ENCODE results near the gene NPIPB2.
"Not testable (repeated sequence)": the region's sequence is repeated elsewhere in the genome, so short reads cannot be mapped to it uniquely, and the experiment has no call there.

The NPIPB2 gene

GRCh38 chr16:11962978-11963377, 21.1 kb upstream of the NPIPB2 start:
- not testable (repeated sequence) for H3K27ac ChIP-seq; DNase-seq (ENCODE audit: low read depth, low spot score)

- not testable (repeated sequence) for H3K27ac ChIP-seq; DNase-seq (ENCODE audit: low read depth, low spot score)
These were observed 20.6 kb upstream of the NPIPB2 start for GRCh38 chr16:11962457-11962856.

- no peak overlapping the region for H3K27ac ChIP-seq
- no peak for DNase-seq (ENCODE audit: low read depth, low spot score)
These were observed 15.9 kb upstream of the NPIPB2 start for GRCh38 chr16:11957591-11958395.

GRCh38 chr16:11956558-11956957, 14.7 kb upstream of the NPIPB2 start:
- H3K27ac ChIP-seq: peak overlapping the region; percentile 60
- no peak for DNase-seq (ENCODE audit: low read depth, low spot score)

- no peak for DNase-seq (ENCODE audit: low read depth, low spot score)
- H3K27ac ChIP-seq: peak overlapping the region; percentile 60
These were observed 13.9 kb upstream of the NPIPB2 start for GRCh38 chr16:11955713-11956123.

GRCh38 chr16:11953576-11953975, 11.7 kb upstream of the NPIPB2 start:
- H3K27ac ChIP-seq; DNase-seq (ENCODE audit: low read depth, low spot score): not testable (repeated sequence)

GRCh38 chr16:11950388-11950787, 8.5 kb upstream of the NPIPB2 start:
- H3K27ac ChIP-seq: no peak overlapping the region
- DNase-seq (ENCODE audit: low read depth, low spot score): no peak

- no peak overlapping the region for H3K27ac ChIP-seq
- no peak for DNase-seq (ENCODE audit: low read depth, low spot score)
These were observed 7.7 kb upstream of the NPIPB2 start for GRCh38 chr16:11949527-11949926.

- DNase-seq (ENCODE audit: low read depth, low spot score): no peak
- H3K27ac ChIP-seq: no peak overlapping the region
These were observed 7.0 kb upstream of the NPIPB2 start for GRCh38 chr16:11948819-11949218.

- DNase-seq (ENCODE audit: low read depth, low spot score): no peak
- H3K27ac ChIP-seq: no peak overlapping the region
These were observed 4.6 kb upstream of the NPIPB2 start for GRCh38 chr16:11946433-11946832.

GRCh38 chr16:11927350-11927749, 14.5 kb downstream of the NPIPB2 start:
- H3K27ac ChIP-seq; DNase-seq (ENCODE audit: low read depth, low spot score): not testable (repeated sequence)

- H3K27ac ChIP-seq; DNase-seq (ENCODE audit: low read depth, low spot score): not testable (repeated sequence)
These were observed 17.8 kb downstream of the NPIPB2 start for GRCh38 chr16:11924046-11924445.

GRCh38 chr16:11916524-11917285, 25.1 kb downstream of the NPIPB2 start:
- DNase-seq (ENCODE audit: low read depth, low spot score): peak; percentile 51
- peak overlapping the region; percentile 96 for H3K27ac ChIP-seq

- peak within 1 kb of the TSS; percentile 96 for H3K27ac ChIP-seq
- peak; percentile 92 for DNase-seq (ENCODE audit: low read depth, low spot score)
These were observed 26.0 kb downstream of the NPIPB2 start, which contains the start of gene GSPT1 for GRCh38 chr16:11915644-11916523. TSS of gene GSPT1 (minus strand) at chr16:11915956. CDS start at chr16:11915720, 236 bp downstream.

GRCh38 chr16:11915114-11915643, 26.7 kb downstream of the NPIPB2 start:
- peak overlapping the region; percentile 96 for H3K27ac ChIP-seq
- DNase-seq (ENCODE audit: low read depth, low spot score): no peak

GRCh38 chr16:11914210-11915113, 27.4 kb downstream of the NPIPB2 start:
- peak overlapping the region; percentile 96 for H3K27ac ChIP-seq
- no peak for DNase-seq (ENCODE audit: low read depth, low spot score)

GRCh38 chr16:11913425-11914079, 28.3 kb downstream of the NPIPB2 start:
- DNase-seq (ENCODE audit: low read depth, low spot score): no peak
- H3K27ac ChIP-seq: peak overlapping the region; percentile 96
